Panc1 (cell line): Measurements from ENCODE around the gene ZBTB18. TPM values are rescaled to one million over a fixed set of nuclear protein-coding genes. Genes with fewer than 3 reads are reported as not detected.

Source experiments
- ATAC-seq: fragments of 200-7000 bp; cut with Tn5 transposase; 2 replicates; pipeline ENCODE4 v1.9.1; 2020; ENCODE audit warnings: mild to moderate bottlenecking, moderate library complexity
- BruUV-seq: library from RNA; stranded (reverse); fragments of 400-500 nt; replicated peaks from 2 replicates; lab custom pipeline; 2021; lab: Mats Ljungman, UMichigan
- CTCF ChIA-PET: fragments of 300-600 bp; sonication (Branson Sonifier 250); formaldehyde crosslinking; loops from one replicate; lab custom pipeline; 2022; ENCODE audit warnings: antibody characterized with exemption; lab: Charles Lee
- POLR2A ChIA-PET: fragments of 300-600 bp; sonication (Branson Sonifier 250); formaldehyde crosslinking; loops from one replicate; lab custom pipeline; 2022; ENCODE audit warnings: antibody characterized with exemption; lab: Charles Lee
- DNase-seq: peaks from one replicate; pipeline ENCODE4 v3.0.0-alpha.2; 2010; ENCODE audit warnings: low read depth, low spot score
- H3K27ac ChIP-seq: 2 replicates; pipeline ENCODE4 v1.5.1; 2011; ENCODE audit warnings: mild to moderate bottlenecking, low read length, inconsistent platforms
- H3K27me3 ChIP-seq: fragments of 200-500 bp; sonication (Bioruptor generic); 2 replicates; pipeline ENCODE4 v1.6.0; 2014; ENCODE audit warnings: low read length, inconsistent platforms; ENCODE audit not compliant: control insufficient read depth, insufficient read depth
- H3K36me3 ChIP-seq: fragments of 200-500 bp; sonication (Bioruptor generic); 2 replicates; pipeline ENCODE4 v1.5.1; 2014; ENCODE audit warnings: inconsistent platforms, mild to moderate bottlenecking, low read length, moderate library complexity; ENCODE audit not compliant: control insufficient read depth, insufficient read depth
- H3K4me1 ChIP-seq: 2 replicates; pipeline ENCODE4 v1.5.1; 2011; ENCODE audit warnings: inconsistent platforms, mild to moderate bottlenecking, low read length, moderate library complexity; ENCODE audit not compliant: control insufficient read depth, insufficient read depth
- H3K4me3 ChIP-seq, 2 experiments: 2 replicates each; pipeline ENCODE4 v1.5.1; 2011 to 2012; ENCODE audit warnings: low read depth in 2 of 2, low read length in 2 of 2, mild to moderate bottlenecking in 2 of 2, inconsistent platforms in 1 of 2, moderate library complexity in 1 of 2
- H3K9me3 ChIP-seq: fragments of 200-500 bp; sonication (Bioruptor generic); 2 replicates; pipeline ENCODE4 v1.5.1; 2014; ENCODE audit warnings: low read depth, mild to moderate bottlenecking, inconsistent platforms, low read length, moderate library complexity; ENCODE audit not compliant: control insufficient read depth, insufficient read depth
- CTCF ChIP-seq: fragments of 450-650 bp; IDR thresholded peaks from 2 replicates; pipeline ENCODE4 v1.5.1; 2017; ENCODE audit warnings: mild to moderate bottlenecking
- POLR2AphosphoS5 ChIP-seq: IDR thresholded peaks from 2 replicates; pipeline ENCODE4 v1.6.1; 2012; ENCODE audit warnings: mild to moderate bottlenecking, low read depth, low read length, moderate library complexity
- REST ChIP-seq, 2 experiments: IDR thresholded peaks; 2 replicates each; pipeline ENCODE4 v1.6.1; 2011 to 2012; ENCODE audit warnings: low read depth in 2 of 2, control low read depth in 1 of 2, low read length in 1 of 2, mild to moderate bottlenecking in 1 of 2, moderate library complexity in 1 of 2; ENCODE audit not compliant: insufficient read depth in 1 of 2
- SIN3A ChIP-seq: IDR thresholded peaks from 2 replicates; pipeline ENCODE4 v1.6.1; 2012; ENCODE audit warnings: low read depth, mild to moderate bottlenecking, low read length, moderate library complexity, borderline replicate concordance; ENCODE audit not compliant: insufficient read depth
- TCF7L2 ChIP-seq: IDR thresholded peaks from 2 replicates; pipeline ENCODE4 v1.6.1; 2011; ENCODE audit warnings: mild to moderate bottlenecking, low read depth, low read length, inconsistent platforms
- in situ Hi-C: cut with HindIII; loops from 2 replicates; pipeline ENCODE4 v1.10.0; 2016; ENCODE audit warnings: low sequenced_read_pairs, low pct_unique_long_range_greater_than_20kb
- intact Hi-C: fragments of 100-400 bp; cut with micrococcal nuclease; formaldehyde crosslinking; loops from one replicate; pipeline ENCODE4 v1.10.0; 2022; ENCODE audit not compliant: unreplicated experiment
- total RNA-seq: library from RNA; stranded (reverse); gene quantifications from one replicate; pipeline ENCODE4 v1.2.1, GENCODE V29; 2021; ENCODE audit not compliant: unreplicated experiment

Gene ZBTB18
- total RNA-seq, 1 experiment from 2014 or later: 9.9 TPM

DNA sequence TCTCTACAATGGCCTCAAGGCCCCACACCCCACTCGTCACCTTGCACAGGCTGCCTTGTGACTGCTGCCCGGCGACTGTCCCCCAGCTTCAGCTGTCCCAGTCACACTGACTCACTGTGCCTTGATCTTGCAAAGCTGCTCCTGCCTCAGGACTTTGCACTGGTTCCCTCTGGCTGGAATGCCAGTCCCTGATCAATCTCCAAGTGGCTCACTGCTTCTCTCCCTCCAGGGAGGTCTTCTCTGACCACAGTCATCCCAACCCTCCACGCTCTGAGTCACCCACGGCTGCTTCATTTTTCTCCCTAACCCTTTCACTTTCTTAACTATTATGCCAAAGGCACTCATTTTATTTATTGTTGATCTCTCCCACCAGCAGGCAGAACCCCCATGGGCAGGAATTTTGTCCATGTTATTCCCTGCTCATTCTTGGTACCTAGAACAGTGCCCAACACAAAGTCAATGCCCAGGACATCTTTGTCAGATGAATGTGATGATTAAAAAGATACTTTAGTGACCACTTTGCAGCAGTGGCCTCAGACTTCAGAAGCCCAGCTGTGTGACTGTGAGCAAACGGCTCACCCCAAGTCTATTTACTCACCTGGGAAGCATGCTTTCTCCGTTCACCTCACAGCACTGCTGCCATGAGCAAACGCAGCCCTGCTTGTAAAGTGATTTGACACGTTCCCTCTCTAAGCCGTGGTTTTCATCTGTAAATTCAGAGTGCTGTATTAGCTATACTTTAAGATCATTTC lies 53.4 kb downstream of the ZBTB18 start:
- Histone ChIP-seq H3K27ac (no peak overlapping the region), H3K4me3 (no peak overlapping the region)
- POLR2A ChIA-PET: no interaction called here

DNA sequence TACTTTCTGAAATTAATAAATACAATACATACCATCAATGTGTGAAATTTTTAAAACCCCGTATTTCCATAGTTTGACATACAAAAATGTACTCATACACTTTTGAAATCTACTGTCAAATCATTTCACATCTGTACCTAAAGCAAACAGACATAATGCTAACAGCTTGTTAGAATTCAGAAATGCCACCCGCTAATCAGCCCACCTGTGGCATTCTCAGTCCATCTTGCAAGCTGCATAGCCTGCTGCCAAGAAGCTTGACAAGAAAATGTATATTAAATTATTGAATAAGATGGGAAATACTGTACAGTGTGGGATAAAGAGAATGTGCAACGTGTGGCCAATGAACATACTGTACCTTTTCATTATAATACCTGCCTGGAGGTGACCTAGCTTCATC lies 55.1 kb downstream of the ZBTB18 start:
- ChIA-PET CTCF (no interaction called here), POLR2A (no interaction called here)
- Histone ChIP-seq H3K4me1 (no peaks in the 10 kb centered on the region), H3K27ac (no peak overlapping the region), H3K9me3 (no peaks in the 10 kb centered on the region), H3K27me3 (peaks cover 9% of the 10 kb centered on the region; the same call in 1 of the 2 replicates), H3K36me3 (no peaks in the 10 kb centered on the region), H3K4me3 (no peak overlapping the region)
- in situ Hi-C loops: no loop called here
- ATAC-seq: no peak
- TF ChIP-seq REST (IDR thresholded peaks at IDR 0.05; ENCODE audit: insufficient read depth in 1 of 2, low read depth in 2 of 2, low read length in 1 of 2) (no peak), SIN3A (no peak), POLR2AphosphoS5 (no peak), TCF7L2 (no peak), CTCF (no peak)
- intact Hi-C loops: no loop called here
- no TSS peak for BruUV-seq
- no peak for DNase-seq

More for the DNA sequence above, 53.4 kb downstream of the ZBTB18 start:
- in situ Hi-C loops: no loop called here
- CTCF ChIA-PET: no interaction called here
- Histone ChIP-seq H3K36me3 (no peaks in the 10 kb centered on the region), H3K4me1 (no peaks in the 10 kb centered on the region), H3K27me3 (peaks cover 7% of the 10 kb centered on the region), H3K9me3 (no peaks in the 10 kb centered on the region)
- DNase-seq: no peak
- BruUV-seq: no TSS peak
- intact Hi-C loops: no loop called here
- no peak for TF ChIP-seq REST (IDR thresholded peaks at IDR 0.05; ENCODE audit: insufficient read depth in 1 of 2, low read depth in 2 of 2, low read length in 1 of 2)
- TF ChIP-seq POLR2AphosphoS5: no peak
- TF ChIP-seq TCF7L2: no peak
- TF ChIP-seq SIN3A: no peak
- no peak for TF ChIP-seq CTCF
- 0 out of 2 replicates have a peak, but pooled peaks have one; percentile 38 for ATAC-seq
